ENCODE measurements around the gene STAT6.
A peak's percentile ranks its signal among the peaks of the same experiment; 100 is the strongest.

The STAT6 gene

DNA sequence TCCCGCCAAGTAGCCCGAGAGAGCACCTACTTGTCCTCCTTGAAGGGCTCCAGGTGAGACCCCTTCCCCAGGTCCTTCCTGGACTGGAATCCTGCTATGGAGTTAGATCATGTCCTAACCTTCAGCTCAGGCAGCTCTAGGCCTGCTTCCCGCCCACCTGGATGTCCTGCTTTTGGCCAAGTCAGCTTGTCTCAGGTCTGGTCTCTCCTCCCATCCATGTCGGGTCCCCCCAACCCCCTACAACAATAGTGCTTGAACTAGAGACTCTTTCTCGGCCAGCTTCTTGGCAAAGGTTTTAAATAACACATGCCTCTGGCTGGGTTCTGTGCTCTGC lies 18.7 kb downstream of the STAT6 start:
- Histone ChIP-seq H3K18ac (ENCODE audit: low read length) (no peak overlapping the region), H2BK120ac (ENCODE audit: insufficient read depth, low read length, poor library complexity) (no peak overlapping the region), H4K91ac (ENCODE audit: low read depth, low read length) (no peak overlapping the region), H2AFZ (ENCODE audit: insufficient read depth, low read length, poor library complexity) (no peak overlapping the region), H3K4ac (ENCODE audit: low read depth, low read length) (no peak overlapping the region), H3K9ac (ENCODE audit: low read length) (no peak overlapping the region), H4K12ac (ENCODE audit: low read depth, low read length) (no peak overlapping the region), H3K23ac (ENCODE audit: low read length) (no peak overlapping the region), H4K8ac (ENCODE audit: low read depth, low read length) (no peak overlapping the region), H2BK12ac (ENCODE audit: low read length) (no peak overlapping the region), H3K14ac (ENCODE audit: low read length) (no peak overlapping the region), H3K4me1 (ENCODE audit: control insufficient read depth in 1 of 2, insufficient read depth in 2 of 2, low read length in 2 of 2) (peaks cover 18 to 22% of the 10 kb centered on the region in 2 experiments), H3K36me3 (ENCODE audit: control insufficient read depth in 1 of 2, insufficient read depth in 2 of 2, low read length in 2 of 2) (peaks cover 56 to 61% of the 10 kb centered on the region in 2 experiments), H3K9me3 (ENCODE audit: insufficient read depth, low read depth, low read length) (peaks cover 2% of the 10 kb centered on the region), H3K79me2 (ENCODE audit: control insufficient read depth, insufficient read depth, low read length, poor library complexity) (peaks cover 19% of the 10 kb centered on the region), H2BK5ac (ENCODE audit: low read depth, low read length, poor library complexity) (no peak overlapping the region), H2AK5ac (ENCODE audit: low read length) (no peak overlapping the region), H3K27me3 (ENCODE audit: insufficient read depth, low read length) (no peaks in the 10 kb centered on the region), H3K4me3 (ENCODE audit: low read depth, low read length) (no peak overlapping the region), H3K79me1 (ENCODE audit: low read length) (peaks cover 22% of the 10 kb centered on the region), H3K4me2 (ENCODE audit: low read length) (no peak overlapping the region), H3K27ac (ENCODE audit: low read depth, low read length) (no peak overlapping the region)
- no CpG with 5 or more reads among the region's 5 CpGs for WGBS (ENCODE audit: extremely low coverage, insufficient coverage, insufficient read length)
- no peak for DNase-seq

DNA sequence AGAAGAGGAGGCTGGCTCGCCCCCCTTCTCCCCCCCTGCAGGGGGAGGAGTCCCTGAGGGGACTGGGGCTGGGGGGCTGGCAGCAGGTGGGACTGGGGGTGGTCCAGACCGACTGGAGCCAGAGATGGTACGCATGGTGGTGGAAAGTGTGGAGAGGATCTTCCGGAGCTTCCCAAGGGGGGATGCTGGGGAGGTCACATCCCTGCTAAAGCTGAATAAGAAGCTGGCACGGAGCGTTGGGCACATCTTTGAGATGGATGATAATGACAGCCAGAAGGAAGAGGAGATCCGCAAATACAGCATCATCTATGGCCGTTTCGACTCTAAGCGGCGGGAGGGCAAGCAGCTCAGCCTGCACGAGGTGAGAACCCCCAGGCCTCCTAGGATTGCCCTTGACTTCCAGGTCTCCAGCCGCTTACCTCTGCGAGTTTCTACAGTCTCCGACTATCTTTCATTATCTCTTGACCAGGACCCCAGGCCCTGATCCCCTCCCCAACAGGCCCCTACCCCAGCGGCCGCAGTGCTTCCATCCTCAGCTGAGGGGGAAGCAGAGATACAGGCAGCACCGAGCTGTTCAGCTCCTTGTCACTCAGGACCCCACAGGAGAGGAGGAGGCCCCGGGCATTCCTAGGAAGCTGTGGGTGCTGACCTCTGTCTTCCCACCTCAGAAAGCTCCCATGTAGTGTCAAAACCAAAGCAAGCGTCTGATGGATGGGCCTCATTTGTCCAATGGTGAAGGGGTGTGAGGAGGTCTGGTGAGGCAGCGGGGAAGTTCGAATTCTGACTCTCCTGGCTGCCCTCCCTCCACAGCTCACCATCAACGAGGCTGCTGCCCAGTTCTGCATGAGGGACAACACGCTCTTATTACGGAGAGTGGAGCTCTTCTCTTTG lies 19.3 kb downstream of the STAT6 start:
- no peak overlapping the region for H4K8ac ChIP-seq (ENCODE audit: low read depth, low read length)
- H3K4ac ChIP-seq (ENCODE audit: low read depth, low read length), result peak overlapping the region; percentile 60
- H2AK5ac ChIP-seq (ENCODE audit: low read length), result no peak overlapping the region
- no peak overlapping the region for H3K23ac ChIP-seq (ENCODE audit: low read length)
- no peak overlapping the region for H3K27ac ChIP-seq (ENCODE audit: low read depth, low read length)
- no peak overlapping the region for H3K14ac ChIP-seq (ENCODE audit: low read length)
- no peak overlapping the region for H2BK120ac ChIP-seq (ENCODE audit: insufficient read depth, low read length, poor library complexity)
- H2BK12ac ChIP-seq (ENCODE audit: low read length), result no peak overlapping the region
- H3K4me3 ChIP-seq (ENCODE audit: low read depth, low read length), result no peak overlapping the region
- WGBS (ENCODE audit: extremely low coverage, insufficient coverage, insufficient read length), result no CpG with 5 or more reads among the region's 25 CpGs
- no peak for DNase-seq
- no peaks in the 10 kb centered on the region for H3K27me3 ChIP-seq (ENCODE audit: insufficient read depth, low read length)
- peaks cover 55 to 57% of the 10 kb centered on the region in 2 experiments for H3K36me3 ChIP-seq (ENCODE audit: control insufficient read depth in 1 of 2, insufficient read depth in 2 of 2, low read length in 2 of 2)
- no peak overlapping the region for H4K91ac ChIP-seq (ENCODE audit: low read depth, low read length)
- H3K4me1 ChIP-seq (ENCODE audit: control insufficient read depth in 1 of 2, insufficient read depth in 2 of 2, low read length in 2 of 2), result peaks cover 18 to 22% of the 10 kb centered on the region in 2 experiments
- no peak overlapping the region for H3K4me2 ChIP-seq (ENCODE audit: low read length)
- peaks cover 2% of the 10 kb centered on the region for H3K9me3 ChIP-seq (ENCODE audit: insufficient read depth, low read depth, low read length)
- no peak overlapping the region for H3K18ac ChIP-seq (ENCODE audit: low read length)
- peaks cover 22% of the 10 kb centered on the region for H3K79me2 ChIP-seq (ENCODE audit: control insufficient read depth, insufficient read depth, low read length, poor library complexity)
- H2BK5ac ChIP-seq (ENCODE audit: low read depth, low read length, poor library complexity), result no peak overlapping the region
- no peak overlapping the region for H4K12ac ChIP-seq (ENCODE audit: low read depth, low read length)
- no peak overlapping the region for H2AFZ ChIP-seq (ENCODE audit: insufficient read depth, low read length, poor library complexity)
- peaks cover 27% of the 10 kb centered on the region for H3K79me1 ChIP-seq (ENCODE audit: low read length)
- H3K9ac ChIP-seq (ENCODE audit: low read length), result no peak overlapping the region

DNA sequence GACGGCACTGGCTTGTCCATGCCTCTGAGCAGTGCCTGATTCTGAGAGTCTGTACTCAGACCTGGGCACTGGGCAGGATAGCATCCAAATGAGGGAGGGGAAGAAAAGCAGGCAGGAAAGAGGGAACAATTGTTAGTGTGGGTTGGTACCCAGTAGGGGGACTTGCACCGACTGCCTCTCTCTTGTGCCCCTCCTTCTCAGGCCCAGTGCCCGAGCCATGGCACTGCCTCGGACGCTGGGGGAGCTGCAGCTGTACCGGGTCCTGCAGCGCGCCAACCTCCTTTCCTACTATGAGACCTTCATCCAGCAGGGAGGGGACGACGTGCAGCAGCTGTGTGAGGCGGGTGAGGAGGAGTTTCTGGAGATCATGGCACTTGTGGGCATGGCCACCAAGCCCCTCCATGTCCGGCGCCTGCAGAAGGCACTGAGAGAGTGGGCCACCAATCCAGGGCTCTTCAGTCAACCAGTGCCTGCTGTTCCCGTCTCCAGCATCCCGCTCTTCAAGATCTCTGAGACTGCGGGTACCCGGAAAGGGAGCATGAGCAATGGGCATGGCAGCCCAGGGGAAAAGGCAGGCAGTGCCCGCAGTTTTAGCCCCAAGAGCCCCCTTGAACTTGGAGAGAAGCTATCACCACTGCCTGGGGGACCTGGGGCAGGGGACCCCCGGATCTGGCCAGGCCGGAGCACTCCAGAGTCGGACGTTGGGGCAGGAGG lies 20.1 kb downstream of the STAT6 start:
- H2BK120ac ChIP-seq (ENCODE audit: insufficient read depth, low read length, poor library complexity), result no peak overlapping the region
- H2BK12ac ChIP-seq (ENCODE audit: low read length), result no peak overlapping the region
- H3K4me1 ChIP-seq (ENCODE audit: control insufficient read depth in 1 of 2, insufficient read depth in 2 of 2, low read length in 2 of 2), result peaks cover 18 to 27% of the 10 kb centered on the region in 2 experiments
- peak overlapping the region; percentile 23 for H3K18ac ChIP-seq (ENCODE audit: low read length)
- no peak overlapping the region for H2AK5ac ChIP-seq (ENCODE audit: low read length)
- no peak overlapping the region for H3K23ac ChIP-seq (ENCODE audit: low read length)
- H3K4ac ChIP-seq (ENCODE audit: low read depth, low read length), result peak overlapping the region; percentile 60
- peaks cover 47 to 49% of the 10 kb centered on the region in 2 experiments for H3K36me3 ChIP-seq (ENCODE audit: control insufficient read depth in 1 of 2, insufficient read depth in 2 of 2, low read length in 2 of 2)
- no peak overlapping the region for H4K12ac ChIP-seq (ENCODE audit: low read depth, low read length)
- no peak overlapping the region for H2AFZ ChIP-seq (ENCODE audit: insufficient read depth, low read length, poor library complexity)
- peaks cover 28% of the 10 kb centered on the region for H3K79me1 ChIP-seq (ENCODE audit: low read length)
- no peak overlapping the region for H3K27ac ChIP-seq (ENCODE audit: low read depth, low read length)
- H3K4me2 ChIP-seq (ENCODE audit: low read length), result peak overlapping the region; percentile 74
- H3K27me3 ChIP-seq (ENCODE audit: insufficient read depth, low read length), result no peaks in the 10 kb centered on the region
- no CpG with 5 or more reads among the region's 22 CpGs for WGBS (ENCODE audit: extremely low coverage, insufficient coverage, insufficient read length)
- no peak overlapping the region for H4K91ac ChIP-seq (ENCODE audit: low read depth, low read length)
- H2BK5ac ChIP-seq (ENCODE audit: low read depth, low read length, poor library complexity), result no peak overlapping the region
- H3K4me3 ChIP-seq (ENCODE audit: low read depth, low read length), result no peak overlapping the region
- no peak overlapping the region for H3K14ac ChIP-seq (ENCODE audit: low read length)
- no peaks in the 10 kb centered on the region for H3K9me3 ChIP-seq (ENCODE audit: insufficient read depth, low read depth, low read length)
- H4K8ac ChIP-seq (ENCODE audit: low read depth, low read length), result no peak overlapping the region
- H3K9ac ChIP-seq (ENCODE audit: low read length), result no peak overlapping the region
- H3K79me2 ChIP-seq (ENCODE audit: control insufficient read depth, insufficient read depth, low read length, poor library complexity), result peaks cover 24% of the 10 kb centered on the region
- no peak for DNase-seq

DNA sequence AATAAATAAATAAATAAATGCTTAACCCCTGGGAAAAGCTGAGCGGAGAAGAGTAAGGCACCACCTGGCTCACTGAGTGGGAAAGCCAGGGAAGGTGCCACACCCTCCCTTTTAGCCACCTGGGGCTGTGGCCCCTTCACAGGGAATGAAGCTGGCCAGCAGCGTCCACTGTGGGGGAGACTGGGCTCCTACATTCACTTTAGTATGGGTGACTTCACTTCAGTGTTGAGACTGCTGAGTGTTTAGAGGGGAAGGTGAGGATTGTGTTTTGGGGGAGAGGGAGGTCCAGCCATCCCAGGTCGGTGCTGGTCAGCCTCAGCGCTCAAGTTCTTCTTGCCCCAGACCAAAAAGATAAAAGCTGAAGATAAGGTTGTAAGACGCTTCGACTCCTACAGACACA lies 20.7 kb downstream of the STAT6 start:
- H3K18ac ChIP-seq (ENCODE audit: low read length), result no peak overlapping the region
- no CpG with 5 or more reads among the region's 6 CpGs for WGBS (ENCODE audit: extremely low coverage, insufficient coverage, insufficient read length)
- DNase-seq, result no peak
- H4K12ac ChIP-seq (ENCODE audit: low read depth, low read length), result no peak overlapping the region
- no peak overlapping the region for H4K8ac ChIP-seq (ENCODE audit: low read depth, low read length)
- H3K4me2 ChIP-seq (ENCODE audit: low read length), result peak overlapping the region; percentile 74
- peak overlapping the region; percentile 35 for H3K4me3 ChIP-seq (ENCODE audit: low read depth, low read length)
- H3K14ac ChIP-seq (ENCODE audit: low read length), result no peak overlapping the region
- no peak overlapping the region for H2BK120ac ChIP-seq (ENCODE audit: insufficient read depth, low read length, poor library complexity)
- H3K23ac ChIP-seq (ENCODE audit: low read length), result no peak overlapping the region
- no peaks in the 10 kb centered on the region for H3K27me3 ChIP-seq (ENCODE audit: insufficient read depth, low read length)
- no peak overlapping the region for H2AK5ac ChIP-seq (ENCODE audit: low read length)
- H3K36me3 ChIP-seq (ENCODE audit: control insufficient read depth in 1 of 2, insufficient read depth in 2 of 2, low read length in 2 of 2), result peaks cover 43% of the 10 kb centered on the region in 2 experiments
- H3K4me1 ChIP-seq (ENCODE audit: control insufficient read depth in 1 of 2, insufficient read depth in 2 of 2, low read length in 2 of 2), result peaks cover 22 to 31% of the 10 kb centered on the region in 2 experiments
- H3K27ac ChIP-seq (ENCODE audit: low read depth, low read length), result no peak overlapping the region
- peaks cover 27% of the 10 kb centered on the region for H3K79me2 ChIP-seq (ENCODE audit: control insufficient read depth, insufficient read depth, low read length, poor library complexity)
- H4K91ac ChIP-seq (ENCODE audit: low read depth, low read length), result no peak overlapping the region
- H2AFZ ChIP-seq (ENCODE audit: insufficient read depth, low read length, poor library complexity), result no peak overlapping the region
- H3K9me3 ChIP-seq (ENCODE audit: insufficient read depth, low read depth, low read length), result no peaks in the 10 kb centered on the region
- peaks cover 31% of the 10 kb centered on the region for H3K79me1 ChIP-seq (ENCODE audit: low read length)
- no peak overlapping the region for H3K9ac ChIP-seq (ENCODE audit: low read length)
- H3K4ac ChIP-seq (ENCODE audit: low read depth, low read length), result peak overlapping the region; percentile 60
- H2BK5ac ChIP-seq (ENCODE audit: low read depth, low read length, poor library complexity), result no peak overlapping the region
- no peak overlapping the region for H2BK12ac ChIP-seq (ENCODE audit: low read length)

Data from trophoblast cell (in vitro differentiated cells and primary cell).